ENCODE data around the gene ORC5. TPM values are rescaled to one million over a fixed set of nuclear protein-coding genes. Genes with fewer than 3 reads are reported as not detected.

ORC5 gene
- total RNA-seq, 3 donors from 2014 or later = 13.3 to 29.9 (median 26.5) TPM

GRCh38 chr7:104156842-104157277, 51.0 kb downstream of the ORC5 start:
- intact Hi-C loops (cut with DNase I; ENCODE audit: low total_unique reads) = no loop called here
- H3K9me3 ChIP-seq = no peaks in the 10 kb centered on the region
- H3K4me1 ChIP-seq = no peaks in the 10 kb centered on the region

GRCh38 chr7:104153287-104153686, 54.5 kb downstream of the ORC5 start:
- H3K4me1 ChIP-seq = no peaks in the 10 kb centered on the region
- no peak overlapping the region for H3K27ac ChIP-seq
- no peak for DNase-seq (ENCODE audit: low spot score in 2 of 2)
- H3K36me3 ChIP-seq = no peaks in the 10 kb centered on the region
- intact Hi-C loops (cut with DNase I; ENCODE audit: low total_unique reads) = no loop called here
- no peak for TF ChIP-seq POLR2A (IDR thresholded peaks at IDR 0.05)
- no peak for TF ChIP-seq POLR2AphosphoS5 (IDR thresholded peaks at IDR 0.05)
- TF ChIP-seq CTCF (IDR thresholded peaks at IDR 0.05) = no peak
- H3K27me3 ChIP-seq = no peaks in the 10 kb centered on the region
- H3K9me3 ChIP-seq = no peaks in the 10 kb centered on the region
- H3K4me3 ChIP-seq = no peak overlapping the region

More at GRCh38 chr7:104156842-104157277, 51.0 kb downstream of the ORC5 start:
- Histone ChIP-seq H3K27ac (no peak overlapping the region), H3K27me3 (no peaks in the 10 kb centered on the region), H3K4me3 (no peak overlapping the region), H3K36me3 (no peaks in the 10 kb centered on the region)
- TF ChIP-seq POLR2AphosphoS5 (IDR thresholded peaks at IDR 0.05) = no peak
- TF ChIP-seq POLR2A (IDR thresholded peaks at IDR 0.05) = no peak
- peak in 2 of 3 donors; percentile 22 to 43 for TF ChIP-seq CTCF (IDR thresholded peaks at IDR 0.05)
- DNase-seq (ENCODE audit: low spot score in 2 of 2) = no peak

GRCh38 chr7:104152468-104152867, 55.3 kb downstream of the ORC5 start:
- Histone ChIP-seq H3K27ac (no peak overlapping the region), H3K4me3 (no peak overlapping the region), H3K27me3 (no peaks in the 10 kb centered on the region), H3K9me3 (no peaks in the 10 kb centered on the region), H3K4me1 (no peaks in the 10 kb centered on the region), H3K36me3 (no peaks in the 10 kb centered on the region)
- no peak for DNase-seq (ENCODE audit: low spot score in 2 of 2)
- intact Hi-C loops (cut with DNase I; ENCODE audit: low total_unique reads) = no loop called here
- TF ChIP-seq POLR2AphosphoS5 (IDR thresholded peaks at IDR 0.05) = no peak
- no peak for TF ChIP-seq CTCF (IDR thresholded peaks at IDR 0.05)
- no peak for TF ChIP-seq POLR2A (IDR thresholded peaks at IDR 0.05)

- H3K36me3 ChIP-seq = no peaks in the 10 kb centered on the region
- no peak for TF ChIP-seq CTCF (IDR thresholded peaks at IDR 0.05)
- no peak for TF ChIP-seq POLR2A (IDR thresholded peaks at IDR 0.05)
- H3K27me3 ChIP-seq = no peaks in the 10 kb centered on the region
- no peaks in the 10 kb centered on the region for H3K4me1 ChIP-seq
- no peak overlapping the region for H3K4me3 ChIP-seq
- H3K9me3 ChIP-seq = no peaks in the 10 kb centered on the region
- H3K27ac ChIP-seq = no peak overlapping the region
- DNase-seq (ENCODE audit: low spot score in 2 of 2) = no peak
- intact Hi-C loops (cut with DNase I; ENCODE audit: low total_unique reads) = no loop called here
Observed at GRCh38 chr7:104150470-104150869, 57.3 kb downstream of the ORC5 start.

GRCh38 chr7:104149822-104150221, 58.0 kb downstream of the ORC5 start:
- intact Hi-C loops (cut with DNase I; ENCODE audit: low total_unique reads) = no loop called here
- no peak for DNase-seq (ENCODE audit: low spot score in 2 of 2)
- no peak for TF ChIP-seq POLR2A (IDR thresholded peaks at IDR 0.05)
- TF ChIP-seq CTCF (IDR thresholded peaks at IDR 0.05) = no peak
- TF ChIP-seq POLR2AphosphoS5 (IDR thresholded peaks at IDR 0.05) = no peak

More at GRCh38 chr7:104149822-104150221, 58.0 kb downstream of the ORC5 start:
- H3K9me3 ChIP-seq = no peaks in the 10 kb centered on the region
- no peaks in the 10 kb centered on the region for H3K36me3 ChIP-seq
- H3K4me3 ChIP-seq = no peak overlapping the region
- no peak overlapping the region for H3K27ac ChIP-seq
- H3K27me3 ChIP-seq = no peaks in the 10 kb centered on the region
- H3K4me1 ChIP-seq = no peaks in the 10 kb centered on the region
